Skeletal muscle tissue (tissue), 4 donors: Measurements from ENCODE around the gene PTPRN2. TPM values are rescaled to one million over a fixed set of nuclear protein-coding genes. Genes with fewer than 3 reads are reported as not detected.
"Not testable (repeated sequence)": the region's sequence is repeated elsewhere in the genome, so short reads cannot be mapped to it uniquely, and the experiment has no call there.

Source experiments
- H3K27ac ChIP-seq: one replicate; pipeline ENCODE4 v1.7.0; 2013; ENCODE audit warnings: mild to moderate bottlenecking, low read depth, low read length, inconsistent platforms
- H3K27me3 ChIP-seq, 3 donors: one replicate each; pipeline ENCODE4 v1.7.0; 2013; ENCODE audit warnings: low read length in 3 of 3; ENCODE audit not compliant: control insufficient read depth in 3 of 3, insufficient read depth in 3 of 3
- H3K36me3 ChIP-seq, 3 donors: one replicate each; pipeline ENCODE4 v1.7.0; 2013; ENCODE audit warnings: low read length in 3 of 3; ENCODE audit not compliant: control insufficient read depth in 3 of 3, insufficient read depth in 3 of 3
- H3K4me1 ChIP-seq, 3 donors: one replicate each; pipeline ENCODE4 v1.7.0; 2013; ENCODE audit warnings: low read length in 3 of 3, mild to moderate bottlenecking in 3 of 3; ENCODE audit not compliant: control insufficient read depth in 3 of 3, insufficient read depth in 3 of 3
- H3K4me3 ChIP-seq, 3 donors: one replicate each; pipeline ENCODE4 v1.7.0; 2013; ENCODE audit warnings: low read length in 3 of 3
- H3K9ac ChIP-seq, 3 donors: one replicate each; pipeline ENCODE4 v1.7.0; 2013; ENCODE audit warnings: low read length in 3 of 3, mild to moderate bottlenecking in 3 of 3, moderate library complexity in 2 of 3, low read depth in 1 of 3
- H3K9me3 ChIP-seq, 3 donors: one replicate each; pipeline ENCODE4 v1.7.0; 2013; ENCODE audit warnings: low read length in 3 of 3; ENCODE audit not compliant: control insufficient read depth in 3 of 3
- total RNA-seq: library from RNA; depleted of rRNA; stranded (reverse); fragments of >200 nt; gene quantifications from one replicate; pipeline ENCODE4 v1.2.3, GENCODE V29; 2014
- donor health status: Osteomylitis.

Gene PTPRN2
- total RNA-seq, 1 donor from 2014 or later: 1.6 TPM

- no peak overlapping the region for H3K27ac ChIP-seq
- H3K4me3 ChIP-seq: no peak overlapping the region
- peaks cover 0 to 10% (median 0%) of the 10 kb centered on the region in 3 donors for H3K27me3 ChIP-seq
- H3K36me3 ChIP-seq: no peaks in the 10 kb centered on the region
- peaks cover 0 to 2% (median 0%) of the 10 kb centered on the region in 3 donors for H3K9me3 ChIP-seq
- H3K4me1 ChIP-seq: no peaks in the 10 kb centered on the region
- H3K9ac ChIP-seq: no peak overlapping the region
These were observed 383.2 kb downstream of the PTPRN2 start for GRCh38 chr7:158204453-158204852.

DNA sequence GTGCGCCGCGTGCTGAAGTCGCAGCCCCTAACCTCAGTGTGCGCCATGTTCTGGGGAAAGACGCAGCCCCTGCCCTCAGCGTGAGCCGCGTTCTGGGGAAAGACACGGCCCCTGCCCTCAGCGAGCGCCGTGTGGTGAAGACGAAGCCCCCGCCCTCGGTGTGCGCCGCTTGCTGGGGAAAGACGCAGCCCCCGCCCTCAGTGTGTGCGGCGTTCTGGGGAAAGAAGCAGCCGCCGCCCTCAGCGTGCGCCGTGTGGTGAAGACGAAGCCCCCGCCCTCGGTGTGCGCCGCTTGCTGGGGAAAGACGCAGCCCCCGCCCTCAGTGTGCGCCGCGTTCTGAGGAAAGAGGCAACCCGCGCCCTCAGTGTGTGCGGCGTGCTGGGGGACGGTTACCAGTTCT is 383.7 kb downstream of the PTPRN2 start:
- not testable (repeated sequence) for H3K27ac ChIP-seq, H3K9ac ChIP-seq, H3K4me3 ChIP-seq, H3K9me3 ChIP-seq, H3K36me3 ChIP-seq, H3K4me1 ChIP-seq
- H3K27me3 ChIP-seq: peaks cover 0 to 10% (median 0%) of the 10 kb centered on the region in 3 donors

DNA sequence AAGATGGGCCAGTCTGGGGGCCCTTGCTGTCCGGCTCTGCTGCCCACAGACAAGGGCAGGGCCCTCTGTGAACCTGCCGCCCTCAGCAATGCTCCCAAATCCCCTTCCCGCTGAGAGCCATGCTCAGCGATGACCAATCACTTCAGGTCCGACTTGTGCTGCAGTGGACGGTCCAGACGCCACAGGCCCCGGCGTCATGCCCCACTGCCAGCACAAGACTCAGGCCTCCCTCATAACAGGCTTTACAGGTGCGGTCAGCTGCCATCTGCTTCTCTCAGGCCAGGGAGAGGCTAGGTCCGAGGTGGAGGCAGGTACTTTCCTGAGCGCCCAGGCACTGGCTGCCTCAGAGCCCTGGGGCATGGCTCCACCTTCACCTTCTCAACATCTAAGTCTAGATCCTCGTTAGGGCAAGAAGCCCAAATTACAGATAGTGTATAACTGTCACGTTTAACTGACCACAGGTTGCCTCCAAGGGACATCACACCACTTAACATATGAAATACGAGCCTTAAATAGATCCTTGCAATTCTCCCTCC is 393.2 kb downstream of the PTPRN2 start:
- Histone ChIP-seq H3K9me3 (peaks cover 0 to 8% (median 3%) of the 10 kb centered on the region in 3 donors), H3K27me3 (no peaks in the 10 kb centered on the region), H3K4me3 (no peak overlapping the region), H3K27ac (no peak overlapping the region), H3K36me3 (no peaks in the 10 kb centered on the region), H3K4me1 (no peaks in the 10 kb centered on the region), H3K9ac (no peak overlapping the region)

DNA sequence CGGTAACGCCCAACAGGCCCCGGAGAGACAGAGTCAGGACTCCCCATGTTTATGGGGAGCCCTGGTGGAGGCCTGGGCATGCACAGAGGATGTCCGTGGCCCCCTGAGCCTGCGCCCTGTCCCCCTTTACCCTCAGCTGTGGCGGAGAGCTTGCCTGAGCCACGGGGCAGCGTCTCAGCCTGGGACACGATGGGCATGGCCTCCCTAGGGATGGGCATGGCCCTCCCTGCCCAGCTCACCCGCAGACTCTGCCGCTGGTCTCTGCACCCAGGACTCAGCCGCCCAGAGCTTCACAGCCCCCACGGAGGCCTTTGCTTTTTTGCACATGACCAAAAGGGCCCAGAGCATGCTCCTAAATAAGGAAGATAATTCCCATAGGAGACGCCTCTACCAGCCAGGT is 394.2 kb downstream of the PTPRN2 start:
- no peaks in the 10 kb centered on the region for H3K4me1 ChIP-seq
- H3K27ac ChIP-seq: no peak overlapping the region
- H3K9me3 ChIP-seq: peaks cover 0 to 8% (median 3%) of the 10 kb centered on the region in 3 donors
- no peaks in the 10 kb centered on the region for H3K27me3 ChIP-seq
- H3K9ac ChIP-seq: no peak overlapping the region
- no peak overlapping the region for H3K4me3 ChIP-seq
- no peaks in the 10 kb centered on the region for H3K36me3 ChIP-seq

- H3K27me3 ChIP-seq: no peaks in the 10 kb centered on the region
- H3K36me3 ChIP-seq: no peaks in the 10 kb centered on the region
- H3K4me3 ChIP-seq: no peak overlapping the region
- H3K27ac ChIP-seq: no peak overlapping the region
- H3K4me1 ChIP-seq: no peaks in the 10 kb centered on the region
- no peak overlapping the region for H3K9ac ChIP-seq
- H3K9me3 ChIP-seq: peaks cover 0 to 8% (median 3%) of the 10 kb centered on the region in 3 donors
These were observed 394.7 kb downstream of the PTPRN2 start for GRCh38 chr7:158192956-158193355.

DNA sequence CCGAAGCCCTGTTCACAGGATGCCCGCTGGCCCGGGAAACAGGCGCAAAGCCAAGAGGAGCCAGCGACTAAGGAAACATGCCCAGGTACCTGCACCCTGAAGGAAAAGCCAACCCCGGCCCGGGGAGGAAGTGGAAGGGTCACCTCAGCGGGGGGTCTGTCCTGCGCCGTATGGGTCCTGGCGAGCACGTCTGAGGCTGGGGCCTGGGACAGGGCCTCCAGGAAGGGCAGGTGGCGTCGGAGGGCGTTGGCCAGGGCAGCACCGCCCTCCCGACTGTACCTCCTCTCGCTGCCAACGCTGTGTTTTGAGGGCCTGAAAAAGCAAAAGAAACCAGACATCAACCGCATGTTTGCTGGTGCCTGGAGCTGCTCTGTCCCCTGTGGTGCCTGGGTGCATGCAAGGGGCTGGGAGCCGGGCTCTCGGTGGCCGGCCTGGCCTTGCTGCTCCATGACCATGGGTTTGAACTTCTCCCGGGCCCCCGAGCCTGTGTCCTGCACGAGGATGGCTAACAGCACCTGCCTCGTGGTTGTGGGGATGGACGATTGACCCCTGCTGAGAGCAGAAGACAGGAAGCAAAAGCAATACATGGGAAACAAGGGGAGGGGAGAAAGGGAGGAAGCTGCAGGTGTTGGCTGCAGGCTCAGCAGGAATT is 395.3 kb downstream of the PTPRN2 start:
- H3K4me1 ChIP-seq: no peaks in the 10 kb centered on the region
- H3K9ac ChIP-seq: no peak overlapping the region
- H3K4me3 ChIP-seq: no peak overlapping the region
- peaks cover 0 to 8% (median 3%) of the 10 kb centered on the region in 3 donors for H3K9me3 ChIP-seq
- H3K27me3 ChIP-seq: no peaks in the 10 kb centered on the region
- no peaks in the 10 kb centered on the region for H3K36me3 ChIP-seq
- no peak overlapping the region for H3K27ac ChIP-seq

GRCh38 chr7:158191671-158192070 is 396.0 kb downstream of the PTPRN2 start:
- no peak overlapping the region for H3K4me3 ChIP-seq
- no peak overlapping the region for H3K9ac ChIP-seq
- no peaks in the 10 kb centered on the region for H3K27me3 ChIP-seq
- no peaks in the 10 kb centered on the region for H3K36me3 ChIP-seq
- peaks cover 0 to 8% (median 3%) of the 10 kb centered on the region in 3 donors for H3K9me3 ChIP-seq
- H3K4me1 ChIP-seq: no peaks in the 10 kb centered on the region
- no peak overlapping the region for H3K27ac ChIP-seq

GRCh38 chr7:158190756-158191155 is 396.9 kb downstream of the PTPRN2 start:
- Histone ChIP-seq H3K27ac (no peak overlapping the region), H3K4me3 (no peak overlapping the region), H3K4me1 (no peaks in the 10 kb centered on the region), H3K27me3 (no peaks in the 10 kb centered on the region), H3K9me3 (peaks cover 0 to 2% (median under 1%) of the 10 kb centered on the region in 3 donors), H3K9ac (no peak overlapping the region), H3K36me3 (no peaks in the 10 kb centered on the region)

GRCh38 chr7:158188676-158189075 is 398.9 kb downstream of the PTPRN2 start:
- Histone ChIP-seq H3K27ac (no peak overlapping the region), H3K9me3 (no peaks in the 10 kb centered on the region), H3K9ac (no peak overlapping the region), H3K4me3 (no peak overlapping the region), H3K27me3 (no peaks in the 10 kb centered on the region), H3K4me1 (no peaks in the 10 kb centered on the region), H3K36me3 (no peaks in the 10 kb centered on the region)

GRCh38 chr7:158187694-158187994 is 400.0 kb downstream of the PTPRN2 start:
- no peaks in the 10 kb centered on the region for H3K4me1 ChIP-seq
- no peaks in the 10 kb centered on the region for H3K27me3 ChIP-seq
- no peaks in the 10 kb centered on the region for H3K36me3 ChIP-seq
- no peak overlapping the region for H3K9ac ChIP-seq
- H3K27ac ChIP-seq: no peak overlapping the region
- H3K9me3 ChIP-seq: peaks cover 0 to 3% (median 0%) of the 10 kb centered on the region in 3 donors
- H3K4me3 ChIP-seq: no peak overlapping the region
